Peyer's patch (tissue), 4 donors: ENCODE results near the gene BST2. TPM values are rescaled to one million over a fixed set of nuclear protein-coding genes. Genes with fewer than 3 reads are reported as not detected.

ENCODE experiments used
- DNase-seq, 3 donors: peaks; one replicate each; pipeline ENCODE4 v3.0.0-alpha.2; 2017 to 2019
- H3K27ac ChIP-seq, 4 donors: fragments of 200-600 bp; sonication (generic); one replicate each; pipeline ENCODE4 v1.5.1; 2016 to 2019
- H3K27me3 ChIP-seq, 2 donors: fragments of 200-600 bp; sonication (generic); one replicate each; pipeline ENCODE4 v1.5.1; 2019
- H3K36me3 ChIP-seq, 3 donors: fragments of 200-600 bp; sonication (generic); one replicate each; pipeline ENCODE4 v1.5.1; 2016 to 2019
- H3K4me1 ChIP-seq, 4 donors: fragments of 200-600 bp; sonication (generic); one replicate each; pipeline ENCODE4 v1.5.1; 2016 to 2019
- H3K4me3 ChIP-seq, 4 donors: fragments of 200-600 bp; sonication (generic); 1 replicate in 3 of 4; 2 replicates in 1 of 4; pipeline ENCODE4 v1.5.1; 2016 to 2019; ENCODE audit warnings: mild to moderate bottlenecking in 1 of 4
- H3K9me3 ChIP-seq, 4 donors: fragments of 200-600 bp; sonication (generic); one replicate each; pipeline ENCODE4 v1.5.1; 2016 to 2019; ENCODE audit warnings: mild to moderate bottlenecking in 1 of 4
- CTCF ChIP-seq, 6 experiments: fragments of 450-650 bp in 4 of 6; fragments of 200-600 bp in 2 of 6; sonication (generic) in 1 of 6; IDR thresholded peaks; one replicate each; pipeline ENCODE4 v1.5.1; 2017 to 2019; ENCODE audit warnings: antibody characterized with exemption in 6 of 6, mild to moderate bottlenecking in 3 of 6, moderate library complexity in 1 of 6
- POLR2A ChIP-seq, 2 donors: fragments of 450-650 bp; IDR thresholded peaks; one replicate each; pipeline ENCODE4 v1.5.1; 2017; ENCODE audit warnings: antibody characterized with exemption in 2 of 2, mild to moderate bottlenecking in 2 of 2, moderate library complexity in 2 of 2
- total RNA-seq, 4 donors: library from RNA; depleted of rRNA; stranded (reverse); fragments of >200 nt; gene quantifications; one replicate each; pipeline ENCODE4 v1.1.0, GENCODE V29; 2016

The BST2 gene
- total RNA-seq, 4 donors from 2014 or later, result 9.6 to 101 (median 23.9) TPM

GRCh38 chr19:17390665-17391370 is 14.6 kb downstream of the BST2 start:
- Histone ChIP-seq H3K4me1 (peaks cover 0 to 18% (median 12%) of the 10 kb centered on the region in 4 donors), H3K27ac (peak overlapping the region in 1 of 4 donors; percentile 25), H3K9me3 (no peaks in the 10 kb centered on the region), H3K4me3 (peak overlapping the region; percentile 16 to 53 (median 44)), H3K27me3 (no peaks in the 10 kb centered on the region), H3K36me3 (no peaks in the 10 kb centered on the region)
- TF ChIP-seq POLR2A (IDR thresholded peaks at IDR 0.05) (no peak), CTCF (IDR thresholded peaks at IDR 0.05) (peak; percentile 59 to 81 (median 77))
- peak; percentile 85 to 95 (median 90) for DNase-seq

- H3K4me3 ChIP-seq, result peak overlapping the region; percentile 16 to 53 (median 44)
- H3K27me3 ChIP-seq, result no peaks in the 10 kb centered on the region
- TF ChIP-seq CTCF (IDR thresholded peaks at IDR 0.05) (no peak), POLR2A (IDR thresholded peaks at IDR 0.05) (no peak)
- H3K27ac ChIP-seq, result peak overlapping the region in 1 of 4 donors; percentile 25
- peaks cover 0 to 18% (median 12%) of the 10 kb centered on the region in 4 donors for H3K4me1 ChIP-seq
- DNase-seq, result no peak
- no peaks in the 10 kb centered on the region for H3K36me3 ChIP-seq
- no peaks in the 10 kb centered on the region for H3K9me3 ChIP-seq
Observed at GRCh38 chr19:17389957-17390664, 15.3 kb downstream of the BST2 start.

GRCh38 chr19:17389288-17389687 is 16.1 kb downstream of the BST2 start:
- Histone ChIP-seq H3K27me3 (no peaks in the 10 kb centered on the region), H3K27ac (no peak overlapping the region), H3K4me3 (no peak overlapping the region), H3K36me3 (no peaks in the 10 kb centered on the region), H3K4me1 (peaks cover 0 to 18% (median 12%) of the 10 kb centered on the region in 4 donors), H3K9me3 (no peaks in the 10 kb centered on the region)
- DNase-seq, result no peak
- TF ChIP-seq POLR2A (IDR thresholded peaks at IDR 0.05) (no peak), CTCF (IDR thresholded peaks at IDR 0.05) (no peak)

GRCh38 chr19:17385878-17386611 is 19.4 kb downstream of the BST2 start:
- no peak overlapping the region for H3K27ac ChIP-seq
- no peak overlapping the region for H3K4me3 ChIP-seq
- H3K9me3 ChIP-seq, result no peaks in the 10 kb centered on the region
- TF ChIP-seq CTCF (IDR thresholded peaks at IDR 0.05) (peak; percentile 79 to 88 (median 86)), POLR2A (IDR thresholded peaks at IDR 0.05) (no peak)
- H3K4me1 ChIP-seq, result peaks cover 0 to 8% (median 3%) of the 10 kb centered on the region in 4 donors
- no peaks in the 10 kb centered on the region for H3K36me3 ChIP-seq
- DNase-seq, result peak; percentile 51 to 76 (median 71)
- no peaks in the 10 kb centered on the region for H3K27me3 ChIP-seq

GRCh38 chr19:17380426-17381138 is 24.8 kb downstream of the BST2 start:
- TF ChIP-seq POLR2A (IDR thresholded peaks at IDR 0.05) (no peak), CTCF (IDR thresholded peaks at IDR 0.05) (no peak)
- Histone ChIP-seq H3K27me3 (no peaks in the 10 kb centered on the region), H3K4me1 (no peaks in the 10 kb centered on the region), H3K27ac (no peak overlapping the region), H3K4me3 (no peak overlapping the region), H3K9me3 (no peaks in the 10 kb centered on the region), H3K36me3 (no peaks in the 10 kb centered on the region)
- no peak for DNase-seq
